Retina (tissue), 1 donor: Measurements from ENCODE around the gene GRID2IP.
A peak's percentile ranks its signal among the peaks of the same experiment; 100 is the strongest.

Source experiments
- DNase-seq: peaks from one replicate; pipeline ENCODE4 v3.0.0-alpha.2; 2016

The GRID2IP gene

DNA sequence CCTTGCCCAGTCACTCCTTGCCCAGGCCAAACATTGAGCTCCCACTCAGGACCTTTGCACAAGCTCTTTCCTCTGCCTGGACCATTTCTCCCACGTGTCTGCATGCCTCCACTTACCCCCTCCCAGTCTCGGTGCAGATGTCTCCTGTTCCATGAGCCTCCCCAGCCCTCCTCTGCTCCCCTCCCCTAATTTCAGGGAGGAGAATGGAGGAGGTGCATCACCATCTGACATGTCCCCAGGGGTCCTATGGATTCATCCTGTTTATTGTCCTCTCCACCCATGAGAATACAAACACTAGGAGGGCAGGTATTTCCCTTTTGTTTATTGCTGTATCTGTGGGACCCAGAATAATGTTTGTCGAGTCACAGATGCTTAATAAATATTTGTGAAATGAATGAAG is 8.6 kb upstream of the GRID2IP start:
- DNase-seq = no peak

DNA sequence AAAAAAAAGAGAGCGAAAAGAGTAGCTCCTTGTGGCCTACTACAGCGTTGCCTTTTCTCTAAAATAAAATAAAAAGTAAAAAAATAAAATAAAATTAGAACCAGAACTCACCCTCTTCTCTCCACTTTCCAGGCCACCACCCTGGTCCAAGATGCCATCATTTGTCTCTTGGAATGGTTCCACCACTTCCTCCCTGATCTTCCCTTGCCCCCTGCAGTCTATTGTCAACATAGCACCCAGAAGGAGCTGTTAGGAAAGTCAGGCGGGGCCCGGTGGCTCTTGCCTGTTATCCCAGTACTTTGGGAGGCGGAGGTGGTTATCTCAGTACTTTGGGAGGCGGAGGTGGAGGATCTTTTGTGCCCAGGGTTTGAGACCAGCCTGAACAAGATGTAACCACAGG is 7.6 kb upstream of the GRID2IP start:
- no peak for DNase-seq

DNA sequence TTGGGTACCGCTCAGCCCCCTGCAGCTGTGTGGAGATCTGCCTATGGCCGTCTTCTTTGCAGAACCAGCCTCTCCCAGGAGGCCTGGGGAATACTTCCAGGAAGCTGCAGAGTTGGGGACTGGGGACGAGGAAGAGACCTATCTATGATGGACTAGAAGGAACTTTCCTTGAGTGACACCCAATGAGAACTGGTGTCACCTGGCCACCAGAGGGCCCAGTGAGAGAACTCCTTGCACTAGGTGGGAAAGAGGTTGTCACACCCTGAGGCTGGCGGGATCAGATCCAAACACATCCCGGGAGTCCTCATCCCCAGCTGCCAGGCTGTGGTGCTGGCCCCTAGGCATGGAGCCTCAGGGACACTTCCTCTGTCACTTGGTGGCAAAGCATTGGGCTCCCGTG is 4.9 kb upstream of the GRID2IP start:
- no peak for DNase-seq

DNA sequence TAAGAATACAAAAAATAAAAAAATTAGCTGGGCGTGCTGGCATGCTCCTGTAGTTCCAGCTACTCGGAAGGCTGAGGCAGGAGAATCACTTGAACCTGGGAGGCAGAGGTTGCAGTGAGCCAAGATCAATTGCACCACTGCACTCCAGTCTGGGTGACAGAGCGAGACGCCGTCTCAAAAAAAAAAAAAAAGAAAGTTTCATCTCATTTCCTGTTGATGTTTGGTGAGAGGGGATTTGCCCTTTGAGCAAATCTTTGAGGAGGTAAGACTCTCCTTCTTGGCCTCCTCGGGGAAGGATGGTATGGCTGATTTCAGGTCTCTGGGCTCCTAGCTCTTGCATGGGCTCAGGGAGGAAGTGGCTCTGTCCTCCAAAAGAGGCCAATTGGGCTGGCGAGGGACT is 3.6 kb upstream of the GRID2IP start:
- DNase-seq = no peak

DNA sequence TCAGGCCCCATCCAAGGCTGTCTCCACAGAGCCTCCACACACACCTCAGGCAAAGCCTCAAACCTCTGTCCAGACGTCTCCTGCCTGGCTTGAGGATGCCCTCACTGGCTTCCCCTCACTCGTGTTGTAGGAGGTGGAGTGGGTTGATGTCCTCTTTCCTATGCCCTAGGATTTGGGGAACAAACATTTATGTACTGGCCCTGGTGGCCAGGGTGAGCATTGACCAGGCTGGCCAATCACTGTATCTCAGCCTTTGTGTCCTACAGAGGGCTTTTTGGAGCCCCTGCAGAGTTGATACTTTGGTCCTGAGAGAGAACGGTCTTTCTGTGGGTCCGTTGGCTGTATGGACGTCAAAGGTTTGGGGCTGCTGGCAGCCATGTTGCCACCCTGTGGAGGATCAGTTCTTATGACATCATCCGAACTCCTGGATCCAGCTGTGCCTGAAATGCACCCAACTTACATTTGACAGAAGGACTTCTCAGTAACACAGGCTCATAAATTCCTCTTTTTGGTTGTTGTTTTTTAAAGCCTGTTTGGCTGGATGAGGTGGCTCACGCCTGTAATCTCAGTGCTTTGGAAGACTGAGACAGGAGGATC is 2.3 kb upstream of the GRID2IP start:
- no peak for DNase-seq

DNA sequence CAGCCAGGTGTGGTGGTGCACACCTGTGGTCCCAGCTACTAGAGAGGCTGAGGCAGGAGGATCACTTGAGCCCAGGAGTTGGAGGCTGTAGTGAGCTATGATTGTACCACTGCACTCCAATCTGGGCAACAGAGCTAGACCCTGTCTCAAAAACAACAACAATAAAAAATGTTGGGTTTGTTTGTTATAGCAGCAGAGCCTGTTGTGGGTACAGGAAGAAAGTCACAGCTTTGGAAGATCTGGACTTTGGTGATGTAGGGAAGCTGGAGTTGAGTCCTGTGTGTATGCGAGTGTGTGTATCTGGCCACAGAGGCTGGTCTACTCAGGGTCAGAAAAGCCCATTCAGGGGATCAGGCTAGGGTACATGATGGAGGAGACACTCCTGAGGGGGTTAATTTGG is 3.9 kb downstream of the GRID2IP start:
- no peak for DNase-seq

DNA sequence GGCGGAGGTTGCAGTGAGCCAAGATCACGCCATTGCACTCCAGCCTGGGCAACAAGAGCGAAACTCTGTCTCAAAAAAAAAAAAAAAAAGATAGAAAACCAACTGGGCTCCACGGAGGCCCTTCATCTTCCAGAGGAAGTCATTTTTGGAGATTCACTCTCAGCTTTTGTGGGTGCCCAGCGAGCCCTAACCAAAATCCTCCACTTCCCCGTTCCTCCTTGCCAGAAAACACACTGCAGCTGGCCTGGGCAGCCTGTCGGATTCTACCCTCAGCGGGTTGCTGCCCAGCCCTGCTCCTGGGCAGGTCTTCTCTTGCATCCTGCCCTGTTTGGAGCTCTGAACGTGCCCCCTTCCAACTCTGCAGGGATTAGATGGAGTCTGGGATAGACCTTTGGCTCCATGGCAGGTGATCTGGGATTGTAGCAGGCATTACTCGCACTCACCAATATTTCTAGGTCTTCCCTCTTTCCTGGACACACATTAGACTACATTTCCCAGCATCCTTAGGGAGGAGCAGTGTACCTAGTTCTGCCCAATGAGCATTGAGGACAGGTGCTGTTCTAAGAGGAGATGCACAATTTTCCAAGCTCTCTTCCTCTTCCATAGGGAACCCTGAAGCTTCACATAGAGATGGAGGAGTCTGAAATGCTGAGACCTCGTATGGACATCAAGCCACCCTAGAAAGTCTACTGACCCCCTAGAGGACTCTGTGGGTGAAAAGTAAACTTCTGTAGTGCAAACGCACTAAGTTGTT is 4.6 kb downstream of the GRID2IP start:
- DNase-seq = no peak

DNA sequence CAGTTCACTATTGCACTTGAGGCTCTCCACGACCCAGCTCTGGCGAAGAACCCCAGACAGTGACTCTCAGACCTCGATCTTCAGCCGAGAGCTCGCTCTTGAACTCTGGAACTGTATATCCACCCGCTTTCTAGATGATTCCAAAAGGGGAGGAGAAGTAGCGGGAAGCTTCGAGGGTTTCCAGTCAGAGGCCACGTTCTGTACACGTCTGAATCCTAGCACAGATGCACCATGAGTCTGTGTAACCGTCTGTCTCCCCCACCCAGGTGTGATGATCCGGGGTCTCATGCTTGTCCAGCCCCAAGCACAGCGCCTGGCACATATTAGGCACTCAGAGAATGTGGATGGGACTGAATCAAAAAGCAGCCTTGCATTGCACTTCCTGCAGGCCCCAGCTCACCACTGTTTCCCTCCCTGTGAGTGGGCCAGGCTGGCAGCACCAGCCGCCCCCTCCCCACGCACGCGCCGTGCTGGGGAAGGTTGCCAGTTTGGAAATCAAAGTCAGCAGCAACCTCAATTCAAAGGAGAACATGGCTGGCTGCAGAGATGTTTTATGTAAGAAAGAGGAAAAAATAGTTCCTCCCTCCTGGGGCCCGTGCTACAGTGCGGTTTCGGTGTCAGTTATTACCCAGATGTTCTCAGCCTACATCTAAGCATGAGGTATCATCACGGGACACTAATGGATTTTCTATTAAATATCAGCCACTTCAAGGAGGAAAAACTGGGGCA is 5.7 kb downstream of the GRID2IP start:
- peak; percentile 14 for DNase-seq

DNA sequence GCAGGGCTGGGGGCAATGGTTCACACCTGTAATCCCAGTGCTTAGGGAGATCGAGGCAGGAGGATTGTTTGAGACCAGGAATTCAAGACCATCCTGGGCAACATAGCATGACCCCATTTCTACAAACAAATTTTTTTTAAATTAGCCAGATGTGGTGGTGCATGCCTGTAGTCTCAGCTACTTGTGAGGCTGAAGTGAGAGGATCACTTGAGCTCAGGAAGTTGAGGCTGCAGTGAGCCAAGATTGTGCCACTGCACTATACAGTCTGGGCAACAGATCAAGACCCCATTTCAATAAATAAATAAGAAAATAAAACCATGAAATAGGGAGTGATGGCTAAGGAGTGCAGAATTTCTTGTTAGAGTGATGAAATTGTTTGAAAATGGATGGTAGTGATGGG is 8.9 kb downstream of the GRID2IP start:
- DNase-seq = no peak

DNA sequence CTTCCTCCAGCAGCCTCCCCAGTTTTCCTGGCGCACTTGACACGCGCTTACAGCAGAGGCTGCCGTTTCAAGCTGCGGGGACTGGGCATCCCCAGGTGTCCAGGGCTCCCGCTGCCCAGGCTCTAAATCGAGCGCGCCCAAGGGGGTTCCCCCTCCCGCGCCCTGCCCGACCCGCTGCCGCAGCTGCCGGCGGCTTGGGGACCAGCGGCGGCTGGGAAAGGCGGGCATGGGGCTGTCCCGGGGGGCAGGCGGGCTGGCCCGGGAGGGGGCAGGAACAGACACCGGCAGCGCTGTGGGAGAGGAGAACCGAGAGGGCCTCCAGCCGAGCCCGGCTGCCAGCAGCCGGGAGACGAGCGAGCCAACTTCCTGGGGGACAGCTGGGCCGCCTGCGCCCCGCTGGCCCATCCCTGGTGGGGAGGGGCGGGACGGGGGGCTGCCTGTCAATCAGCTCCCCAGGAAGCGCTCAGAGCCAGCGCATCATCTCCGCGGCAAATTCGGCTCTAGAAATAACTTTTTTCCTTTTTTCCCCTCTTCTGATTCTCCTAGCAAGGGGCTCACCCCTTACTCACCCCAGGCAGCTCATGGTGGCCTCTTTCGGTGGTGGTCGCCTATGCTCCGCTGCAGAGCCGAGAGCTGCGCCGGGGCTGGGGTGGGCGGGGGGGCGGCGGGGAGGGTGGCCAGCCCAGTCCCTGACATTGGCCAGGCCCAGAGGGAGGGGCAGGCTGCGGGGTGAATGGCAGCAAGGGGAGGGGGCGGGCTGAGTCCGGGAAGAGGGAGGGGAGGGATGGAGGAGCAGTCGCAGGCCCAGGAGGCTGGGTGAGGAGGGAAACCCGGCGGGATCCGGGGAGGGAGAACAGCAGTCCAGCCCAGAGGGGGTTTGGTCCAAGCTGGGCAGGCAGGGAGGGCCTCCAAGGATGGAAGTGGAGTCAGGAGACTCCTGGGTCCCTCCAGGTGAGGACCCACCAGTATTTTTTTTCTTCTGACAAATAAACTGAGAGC is 14.7 kb downstream of the GRID2IP start:
- peak; percentile 69 for DNase-seq

DNA sequence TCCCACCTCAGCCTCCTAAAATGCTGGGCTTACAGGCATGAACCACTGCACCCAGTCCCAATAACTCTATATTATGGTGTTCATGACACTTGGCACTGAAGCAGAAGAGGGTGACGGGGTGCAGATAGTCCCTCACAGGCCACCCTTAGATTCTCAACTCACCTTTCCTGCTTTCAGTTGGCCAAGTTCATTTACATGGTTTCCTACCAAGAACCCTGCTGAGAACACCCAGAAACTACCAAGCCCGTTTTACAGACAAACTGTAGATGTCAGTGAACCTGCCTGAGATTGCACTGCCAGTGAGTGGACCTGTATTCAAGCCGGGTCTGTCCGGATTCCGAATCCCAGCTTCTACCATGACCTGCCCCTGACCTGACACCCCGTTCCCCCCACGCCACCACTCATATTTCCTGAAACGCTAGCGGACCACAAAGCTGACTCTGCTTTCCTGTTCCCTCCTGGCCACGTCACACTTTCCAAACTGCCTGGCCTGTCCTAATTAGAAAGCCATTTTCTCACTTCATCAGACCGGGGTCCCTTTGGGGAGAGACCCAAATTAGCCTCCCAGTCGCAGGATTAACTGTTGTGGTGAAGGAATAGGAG is 17.3 kb downstream of the GRID2IP start:
- DNase-seq = peak; percentile 11

DNA sequence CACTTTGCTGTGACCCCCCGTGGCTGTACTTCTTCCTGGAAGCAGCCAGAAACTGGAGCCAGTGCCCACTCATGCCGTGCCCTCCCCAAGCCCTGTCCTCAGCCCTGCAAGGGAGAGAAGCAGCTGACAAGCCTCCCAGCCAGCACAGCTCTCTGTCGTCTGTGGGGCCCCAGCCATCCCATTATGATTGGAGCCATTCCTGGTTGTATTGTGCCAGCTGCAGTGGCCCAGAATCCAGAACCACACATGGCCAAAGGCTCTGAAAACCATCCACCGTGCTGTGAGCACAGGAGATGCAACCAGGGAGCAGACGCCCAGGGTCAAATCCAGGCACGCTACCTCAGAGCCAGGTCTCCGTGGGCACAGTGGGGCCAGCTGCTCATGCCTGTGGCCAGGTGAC is 18.7 kb downstream of the GRID2IP start:
- DNase-seq = peak; percentile 13

DNA sequence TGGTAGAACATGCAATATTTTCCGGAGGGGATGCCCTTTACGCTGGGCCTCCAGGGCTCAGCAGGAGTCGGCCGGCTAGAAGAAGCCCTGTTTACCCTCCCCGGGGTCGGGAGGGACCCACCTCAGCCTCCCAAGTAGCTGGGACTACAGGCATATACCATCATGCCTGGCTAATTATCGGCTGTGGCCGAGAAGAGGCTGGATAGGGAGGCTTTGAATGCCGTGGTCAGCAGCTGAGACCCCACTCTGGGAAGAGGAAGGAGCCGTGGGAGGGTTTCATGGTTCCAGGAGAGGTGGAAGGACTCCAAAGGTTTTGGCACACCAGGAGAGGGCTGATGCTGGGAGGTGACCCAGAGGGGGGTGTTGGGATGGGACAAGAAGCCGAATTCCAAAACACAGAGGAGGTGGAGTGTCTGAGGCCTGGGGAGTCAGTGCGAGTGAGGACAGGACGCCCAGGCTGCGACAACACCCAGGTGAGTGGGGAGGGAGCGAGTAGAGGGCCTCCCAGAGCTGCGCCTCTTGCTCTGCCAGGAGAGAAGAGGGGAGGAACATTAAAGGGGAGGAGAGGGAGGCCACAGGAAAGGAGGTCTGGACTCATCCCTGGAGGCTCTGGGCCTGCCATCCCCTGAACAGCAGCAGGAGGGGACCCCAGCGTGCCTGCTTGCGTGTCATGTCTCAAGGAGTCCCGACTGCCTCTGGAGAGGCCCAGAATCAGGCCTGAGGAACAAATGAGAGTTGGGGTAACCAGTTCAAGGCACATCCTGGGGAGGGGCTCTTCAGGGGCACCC is 19.6 kb downstream of the GRID2IP start:
- no peak for DNase-seq

DNA sequence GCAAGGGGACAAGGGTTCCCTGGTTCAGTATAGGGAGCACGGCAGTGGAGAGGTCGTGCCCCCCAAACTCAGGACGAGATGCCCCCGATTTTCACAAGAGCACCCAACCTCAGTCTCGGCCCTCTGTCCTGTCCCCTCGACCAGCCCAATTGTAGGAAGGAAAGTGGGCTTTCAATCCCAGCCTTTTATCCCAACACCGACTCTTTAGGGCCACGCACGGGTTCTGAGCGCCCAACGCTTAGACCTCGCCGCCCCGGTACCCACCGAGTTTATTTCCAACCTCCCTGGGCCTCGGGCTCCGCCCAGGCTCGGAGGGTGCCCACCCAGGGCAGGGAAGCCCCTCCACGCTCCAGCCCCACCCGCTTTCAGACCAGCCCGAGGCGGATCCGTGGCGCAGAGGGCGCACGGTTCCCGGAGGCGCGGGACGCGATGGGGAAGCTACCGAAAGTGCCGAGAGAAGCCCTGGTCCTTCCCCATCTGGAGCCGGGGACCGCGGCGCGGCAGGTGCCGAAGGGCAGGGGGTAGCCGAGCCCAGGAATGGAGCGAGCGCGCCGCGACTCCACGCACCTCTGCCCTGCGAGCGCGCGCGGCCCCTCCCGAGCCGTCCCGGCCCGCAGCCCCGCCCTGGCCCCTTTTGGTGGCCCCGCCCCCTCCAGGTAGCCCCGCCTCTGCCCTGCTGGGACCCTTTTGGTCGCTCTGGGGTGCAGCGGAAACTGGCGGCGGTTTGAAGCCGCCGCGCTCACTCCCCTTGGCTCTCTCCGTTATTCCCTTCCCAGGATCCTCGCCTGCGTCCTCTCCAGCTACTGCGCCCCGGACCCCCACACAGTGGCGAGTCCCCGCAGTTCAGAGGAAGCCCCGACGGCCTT is 20.4 kb downstream of the GRID2IP start:
- peak; percentile 40 for DNase-seq

DNA sequence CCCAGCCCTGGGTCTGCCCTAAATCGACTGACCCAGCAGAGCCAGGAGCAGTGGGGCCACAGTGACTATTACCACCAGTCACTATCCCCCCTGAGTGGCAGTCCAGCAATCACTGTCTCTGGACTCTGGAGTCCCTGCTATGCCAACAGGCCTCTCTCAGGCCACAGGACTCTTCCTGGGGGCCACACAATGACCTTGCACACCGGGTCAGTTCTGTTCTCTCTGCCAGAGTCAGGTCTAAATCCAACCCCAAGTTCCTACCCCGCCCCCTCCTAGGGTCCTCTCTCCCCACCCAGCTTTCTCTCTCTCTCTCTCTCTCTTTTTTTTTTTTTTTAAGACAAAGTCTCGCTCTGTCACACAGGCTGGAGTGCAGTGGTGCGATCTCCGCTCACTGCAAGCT is 21.6 kb downstream of the GRID2IP start:
- no peak for DNase-seq

DNA sequence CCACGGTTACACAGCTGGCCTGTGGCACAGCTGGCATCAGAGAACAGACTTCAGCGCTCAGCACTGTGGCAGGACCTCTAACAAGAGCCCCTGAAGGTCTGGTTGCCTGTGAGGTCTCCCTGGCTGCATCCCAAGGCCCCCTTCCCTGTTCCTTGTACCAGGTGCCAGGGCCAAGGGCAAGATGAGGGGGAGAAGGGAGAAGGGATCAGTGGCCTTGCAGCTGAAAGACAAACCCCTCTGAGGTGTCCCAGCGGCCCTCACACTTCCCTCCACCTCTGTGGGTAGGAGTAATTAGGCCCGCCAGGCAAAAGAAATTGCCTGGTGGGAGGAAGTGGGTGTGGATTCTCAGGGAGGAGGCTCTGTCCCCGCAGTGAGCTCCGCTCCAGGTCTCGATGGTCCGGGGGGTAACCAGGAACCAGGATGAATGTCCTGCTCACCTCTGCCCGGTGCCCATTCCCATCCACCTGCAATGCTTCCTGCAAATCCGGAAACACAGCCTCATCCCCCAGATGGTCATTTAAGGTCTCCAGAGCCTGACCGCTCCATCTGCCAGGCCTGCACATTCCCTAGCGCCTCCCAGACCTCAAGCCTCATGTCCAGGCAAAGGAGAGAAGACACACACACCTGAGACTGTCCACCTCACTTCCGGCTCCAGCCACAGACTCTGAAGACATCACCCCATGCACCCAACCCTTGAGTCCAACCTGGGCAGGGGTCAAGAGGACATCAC is 22.7 kb downstream of the GRID2IP start:
- DNase-seq = no peak

DNA sequence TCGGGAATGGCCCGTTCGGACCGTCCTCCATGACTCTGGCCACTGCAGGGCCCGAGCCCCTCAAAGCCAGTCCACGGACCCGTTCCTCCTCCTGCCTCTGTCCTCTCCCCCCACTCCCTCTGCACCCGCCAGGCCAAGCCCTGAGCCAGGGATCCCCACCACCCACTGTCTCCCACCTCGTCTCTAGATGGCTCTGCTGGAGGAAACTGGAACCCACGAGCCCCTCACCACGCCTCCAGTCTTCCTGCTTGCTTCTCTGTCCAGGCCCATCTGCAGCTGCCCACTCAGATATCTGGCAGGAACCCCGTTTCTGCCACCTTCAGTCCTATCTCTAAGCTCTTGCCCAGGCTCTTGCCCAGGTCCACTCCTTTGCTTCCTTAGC is 24.3 kb downstream of the GRID2IP start:
- no peak for DNase-seq

DNA sequence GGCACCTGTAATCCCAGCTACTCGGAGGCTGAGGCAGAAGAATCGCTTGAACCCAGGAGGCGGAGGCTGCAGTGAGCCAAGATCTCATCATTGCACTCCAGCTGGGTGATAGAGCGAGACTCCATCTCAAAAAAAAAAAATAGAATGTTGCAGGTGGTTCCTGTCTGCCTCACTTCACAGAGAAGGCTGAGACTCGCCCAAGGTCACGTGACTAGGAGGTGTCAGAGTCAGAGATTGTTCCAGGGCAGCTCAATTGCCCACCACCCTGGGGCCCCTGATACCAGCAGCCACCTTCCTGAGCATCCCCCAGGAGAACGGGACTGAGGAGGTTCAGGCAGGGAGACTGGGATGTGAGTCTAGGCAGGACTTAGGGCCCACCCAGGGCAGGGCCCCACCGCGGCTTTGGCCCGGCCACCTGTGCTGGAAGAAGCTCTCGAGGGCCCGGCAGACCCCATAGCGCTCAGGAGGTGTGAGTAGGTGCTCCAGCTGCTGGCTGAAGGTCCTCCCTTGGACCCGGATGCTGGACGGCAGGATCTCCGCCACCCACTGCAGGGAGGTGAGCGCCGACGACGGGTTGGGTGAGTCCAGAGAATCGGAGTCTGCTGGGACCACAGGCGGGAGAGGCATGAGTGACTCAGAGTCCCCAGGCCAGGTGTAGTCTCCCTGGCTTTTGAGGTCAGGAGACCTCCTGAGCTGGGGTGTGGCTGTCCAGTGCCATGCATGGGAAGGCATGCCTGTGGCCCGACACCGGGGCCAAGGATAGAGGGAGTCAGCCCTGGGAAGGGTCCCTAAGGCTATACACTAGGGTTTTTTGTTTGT is 30.9 kb downstream of the GRID2IP start:
- DNase-seq = no peak

DNA sequence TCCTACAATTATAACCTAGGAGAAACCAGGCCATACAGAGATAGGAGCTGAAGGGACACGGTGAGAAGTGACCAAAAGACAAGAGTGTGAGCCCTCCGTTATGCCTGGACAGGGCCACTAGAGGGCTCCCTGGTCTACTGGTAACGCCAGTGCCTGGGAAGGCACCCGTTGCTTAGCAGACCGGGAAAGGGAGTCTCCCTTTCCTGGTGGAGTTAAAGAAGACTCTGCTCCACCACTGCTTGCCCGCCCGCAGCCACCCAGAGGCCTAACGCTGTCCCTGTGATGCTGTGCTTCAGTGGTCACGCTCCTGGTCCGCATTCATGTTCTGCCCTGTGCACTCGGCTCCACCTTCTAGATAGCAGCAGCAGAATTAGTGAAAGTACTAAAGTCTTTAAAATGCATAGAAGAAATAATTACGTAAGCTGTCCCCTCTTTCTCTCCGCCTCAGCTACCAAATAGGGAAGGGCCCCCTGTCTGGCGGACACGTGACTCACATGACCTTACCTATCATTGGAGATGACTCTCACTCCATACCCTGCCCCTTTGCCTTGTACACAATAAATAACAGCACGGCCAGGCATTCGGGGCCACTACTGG is 34.8 kb downstream of the GRID2IP start:
- DNase-seq = peak; percentile 80
